ENCODE measurements around the gene MET.
"Not testable (repeated sequence)": the region's sequence is repeated elsewhere in the genome, so short reads cannot be mapped to it uniquely, and the experiment has no call there.

MET gene

DNA sequence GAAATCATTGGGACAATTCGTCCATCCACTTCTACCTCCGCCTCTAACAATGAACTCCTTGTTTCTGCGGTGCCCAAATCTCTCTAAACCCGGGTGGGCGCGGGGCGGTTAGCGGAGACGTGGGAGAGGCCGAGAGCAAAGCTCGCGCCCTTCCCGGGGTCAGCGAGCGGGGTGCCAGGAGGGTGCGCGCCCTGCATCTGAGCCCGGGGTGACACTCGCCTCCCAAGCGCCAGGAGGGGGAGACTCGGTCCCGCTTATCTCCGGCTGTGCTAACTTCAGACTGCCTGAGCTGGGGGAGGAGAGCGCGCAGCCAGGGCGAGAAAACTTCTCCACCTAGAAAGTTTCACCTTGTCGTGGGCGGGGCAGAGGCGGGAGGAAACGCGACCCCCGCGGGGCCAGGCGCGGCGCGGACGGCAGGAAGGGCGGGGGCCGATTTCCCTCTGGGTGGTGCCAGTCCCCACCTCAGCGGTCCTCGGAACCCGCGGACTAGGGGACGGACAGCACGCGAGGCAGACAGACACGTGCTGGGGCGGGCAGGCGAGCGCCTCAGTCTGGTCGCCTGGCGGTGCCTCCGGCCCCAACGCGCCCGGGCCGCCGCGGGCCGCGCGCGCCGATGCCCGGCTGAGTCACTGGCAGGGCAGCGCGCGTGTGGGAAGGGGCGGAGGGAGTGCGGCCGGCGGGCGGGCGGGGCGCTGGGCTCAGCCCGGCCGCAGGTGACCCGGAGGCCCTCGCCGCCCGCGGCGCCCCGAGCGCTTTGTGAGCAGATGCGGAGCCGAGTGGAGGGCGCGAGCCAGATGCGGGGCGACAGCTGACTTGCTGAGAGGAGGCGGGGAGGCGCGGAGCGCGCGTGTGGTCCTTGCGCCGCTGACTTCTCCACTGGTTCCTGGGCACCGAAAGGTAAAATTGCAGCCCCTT is at the start of gene MET:
Gene MET (plus strand): TSS at position 516 of the 915 bp plus-strand sequence. CDS start 26,889 bp downstream, outside the sequence.
- no peak for DNase-seq

GRCh38 chr7:116626886-116627285 is 45.1 kb upstream of the MET start:
- no peak for DNase-seq

DNA sequence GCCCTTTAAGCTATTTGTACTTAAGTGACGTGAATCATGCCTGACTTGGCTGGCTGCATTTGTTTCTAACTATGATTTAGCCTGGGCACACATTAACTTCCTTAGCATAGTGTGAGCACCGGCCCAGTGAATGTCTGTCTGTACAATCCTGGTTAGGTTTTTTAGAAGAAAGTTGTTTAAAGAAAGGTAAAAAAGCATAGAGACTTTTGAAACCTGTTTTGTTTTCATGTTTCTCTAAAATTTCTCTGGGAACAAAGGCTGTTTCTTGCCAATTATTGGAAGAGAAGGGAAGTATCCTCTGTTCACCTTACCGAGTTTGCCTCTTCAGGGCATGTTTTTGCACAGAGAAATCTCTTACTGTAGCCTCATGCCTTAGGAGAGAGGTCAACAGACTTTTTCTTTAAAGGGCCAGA is 42.9 kb upstream of the MET start:
- DNase-seq = no peak

DNA sequence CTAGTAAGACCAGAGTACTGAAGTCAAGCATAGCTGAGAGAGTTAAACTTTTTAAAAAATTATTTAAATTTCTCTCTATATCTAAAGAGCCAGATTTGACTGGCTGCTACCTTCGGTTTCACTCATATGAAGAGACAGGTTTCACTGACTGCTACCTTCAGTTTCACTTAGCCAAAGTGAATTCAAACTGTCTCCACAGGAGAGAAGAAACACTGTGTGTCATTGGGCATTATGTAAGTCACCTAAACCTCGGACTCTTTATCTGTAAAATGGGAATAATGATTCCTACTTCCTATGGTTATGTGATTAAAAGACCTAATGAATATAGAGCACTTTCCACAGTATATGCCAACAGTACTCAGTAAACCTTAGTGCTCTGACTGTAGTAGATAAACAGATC is 41.6 kb upstream of the MET start:
- DNase-seq = no peak

DNA sequence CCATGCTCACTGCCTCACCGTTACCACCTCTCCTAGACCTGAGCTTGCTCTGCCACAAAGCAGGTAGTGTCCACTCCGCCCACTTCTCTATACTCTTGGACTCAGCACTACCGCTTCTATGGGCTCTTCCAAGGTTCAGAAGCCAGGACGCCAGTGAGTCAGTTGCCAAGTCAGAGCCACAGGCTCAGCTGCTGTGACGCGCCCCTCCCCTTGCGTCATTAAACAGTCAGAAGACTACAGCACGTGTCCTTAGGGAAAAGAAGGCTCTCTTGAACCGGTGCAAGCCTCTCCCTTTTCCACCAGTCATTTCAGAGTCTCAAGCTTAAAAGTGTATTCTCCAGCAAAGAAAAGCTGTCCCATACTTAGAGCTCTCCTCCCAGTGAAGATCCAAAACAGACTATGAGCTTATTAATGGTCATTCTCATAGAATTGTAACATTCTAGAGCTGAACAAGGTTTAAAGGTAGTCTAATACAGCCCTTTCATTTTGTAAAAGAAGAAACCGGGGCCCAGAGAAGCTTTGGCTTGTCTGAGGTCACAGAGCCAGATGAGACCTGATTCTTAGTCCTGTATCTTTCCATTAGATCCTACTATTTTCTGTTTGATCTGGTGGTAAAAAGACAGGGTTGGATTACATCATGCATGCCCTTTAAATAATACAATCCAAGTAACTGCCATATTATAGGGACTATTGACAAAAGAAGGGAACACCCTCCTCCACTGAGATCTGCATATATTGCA is 40.9 kb upstream of the MET start:
- no peak for DNase-seq

GRCh38 chr7:116631676-116632075 is 40.3 kb upstream of the MET start:
- no peak for DNase-seq

GRCh38 chr7:116632384-116632783 is 39.6 kb upstream of the MET start:
- DNase-seq = no peak

DNA sequence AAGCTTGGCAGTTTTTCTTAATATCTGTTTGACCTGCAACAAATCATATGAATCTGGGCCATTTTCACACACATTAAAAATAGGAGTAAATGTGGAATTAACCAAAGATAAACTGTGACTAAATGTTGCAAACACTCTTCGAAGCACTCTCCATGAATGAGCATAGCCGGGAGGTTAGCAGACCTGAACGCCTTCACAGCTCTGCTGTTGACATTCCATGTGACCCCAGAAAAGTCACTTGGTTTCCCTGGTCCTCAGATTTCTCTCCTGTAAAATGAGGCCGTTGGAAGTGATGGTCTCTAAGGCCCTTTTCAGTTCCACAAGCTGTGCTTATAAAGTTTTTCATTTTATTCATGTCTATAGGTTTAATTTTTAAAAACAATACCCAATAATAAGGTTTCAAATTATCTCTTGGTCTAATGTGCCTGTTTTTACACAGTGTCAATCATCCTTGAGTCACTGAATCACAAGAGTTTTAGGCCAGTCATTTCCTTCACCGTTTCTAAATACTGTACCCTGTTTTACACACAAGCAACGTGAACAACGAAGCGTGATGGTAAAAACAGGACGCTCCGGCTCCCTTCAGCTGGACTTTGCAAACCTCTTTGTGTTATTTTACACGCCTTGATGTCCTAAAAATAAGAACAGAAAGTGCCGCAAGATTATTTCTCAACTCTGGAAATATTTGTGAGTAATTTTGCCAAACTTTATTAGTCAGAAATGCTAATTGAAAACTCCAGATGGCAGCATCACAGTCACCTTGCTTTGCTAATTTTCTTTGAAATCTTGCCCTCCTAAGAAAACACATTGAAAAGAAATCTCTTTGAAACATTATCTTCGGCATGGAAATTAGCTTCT is 38.6 kb upstream of the MET start:
- no peak for DNase-seq

- no peak for DNase-seq
These were observed 35.0 kb upstream of the MET start for GRCh38 chr7:116636997-116637396.

DNA sequence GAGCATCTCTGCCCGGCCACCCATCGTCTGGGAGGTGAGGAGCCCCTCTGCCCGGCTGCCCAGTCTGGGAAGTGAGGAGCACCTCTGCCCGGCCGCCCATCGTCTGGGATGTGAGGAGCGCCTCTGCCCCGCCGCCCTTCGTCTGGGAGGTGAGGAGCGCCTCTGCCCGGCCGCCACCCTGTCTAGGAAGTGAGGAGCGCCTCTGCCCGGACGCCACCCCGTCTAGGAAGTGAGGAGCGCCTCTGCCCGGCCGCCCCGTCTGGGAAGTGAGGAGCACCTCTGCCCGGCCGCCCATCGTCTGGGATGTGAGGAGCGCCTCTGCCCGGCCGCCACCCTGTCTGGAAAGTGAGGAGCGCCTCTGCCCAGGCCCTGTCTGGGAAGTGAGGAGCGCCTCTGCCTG is 33.4 kb upstream of the MET start:
- DNase-seq = not testable (repeated sequence)

- DNase-seq = no peak
These were observed 30.3 kb upstream of the MET start for GRCh38 chr7:116641551-116642153.

GRCh38 chr7:116643148-116643547 is 28.8 kb upstream of the MET start:
- not testable (repeated sequence) for DNase-seq

DNA sequence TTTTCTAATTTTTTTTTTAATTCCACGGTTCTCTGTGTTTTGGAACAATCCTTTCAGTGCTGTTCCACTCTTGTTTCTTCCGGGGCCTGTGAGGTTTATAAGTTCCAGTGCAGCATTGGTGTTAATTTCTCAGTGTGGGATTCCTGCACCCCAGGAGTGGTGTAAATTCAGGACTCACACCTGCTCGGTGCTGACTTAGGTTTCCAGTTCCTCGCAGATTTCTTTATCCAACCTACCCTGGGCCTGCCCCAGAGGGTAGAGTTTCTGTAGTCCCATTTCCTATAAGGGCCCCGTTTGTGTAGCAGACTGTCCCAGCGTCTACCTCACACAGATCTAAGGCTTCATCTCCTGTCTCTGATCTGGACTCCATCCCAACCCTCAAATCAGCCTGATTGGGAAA is 27.4 kb upstream of the MET start:
- DNase-seq = no peak

DNA sequence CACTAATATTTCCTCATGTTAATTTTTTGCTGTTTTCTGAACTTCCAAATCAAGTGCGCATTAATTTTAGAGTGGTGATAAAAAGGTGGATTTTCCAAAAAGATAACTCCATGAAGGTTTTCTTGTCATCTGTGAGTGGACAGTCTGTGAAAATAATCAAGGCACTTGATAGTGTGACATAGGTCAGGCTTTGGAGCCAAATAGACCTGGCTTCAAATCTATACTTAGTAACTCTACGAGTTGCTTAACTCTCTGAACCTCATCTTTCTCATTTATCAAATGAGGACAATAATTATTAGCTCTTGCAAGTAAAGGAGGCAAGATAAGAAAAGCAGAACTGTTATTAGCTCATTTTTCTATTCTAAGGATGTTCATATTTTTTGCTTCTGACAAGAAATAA is 24.7 kb upstream of the MET start:
- DNase-seq = no peak

DNA sequence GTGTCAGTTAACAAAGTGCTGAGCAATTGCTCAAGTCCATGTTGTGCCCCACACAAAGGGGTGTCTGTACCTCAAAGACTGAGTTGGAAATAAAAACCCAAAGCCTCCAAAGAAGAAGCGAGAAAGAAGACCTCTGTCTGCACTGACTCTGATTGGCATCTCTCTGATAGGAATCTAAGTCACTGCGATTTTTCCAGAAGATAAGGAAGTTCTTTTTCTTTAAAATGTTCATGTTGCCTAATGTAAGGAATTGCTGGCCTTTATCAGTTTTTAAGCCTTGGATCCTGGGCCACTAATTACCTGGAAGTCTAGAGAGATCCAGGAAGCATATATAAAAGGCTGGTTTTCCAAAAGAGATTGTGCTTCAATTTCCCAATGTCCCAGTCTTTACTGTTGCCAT is 24.1 kb upstream of the MET start:
- DNase-seq = no peak

- no peak for DNase-seq
These were observed 21.6 kb upstream of the MET start for GRCh38 chr7:116650436-116650835.

DNA sequence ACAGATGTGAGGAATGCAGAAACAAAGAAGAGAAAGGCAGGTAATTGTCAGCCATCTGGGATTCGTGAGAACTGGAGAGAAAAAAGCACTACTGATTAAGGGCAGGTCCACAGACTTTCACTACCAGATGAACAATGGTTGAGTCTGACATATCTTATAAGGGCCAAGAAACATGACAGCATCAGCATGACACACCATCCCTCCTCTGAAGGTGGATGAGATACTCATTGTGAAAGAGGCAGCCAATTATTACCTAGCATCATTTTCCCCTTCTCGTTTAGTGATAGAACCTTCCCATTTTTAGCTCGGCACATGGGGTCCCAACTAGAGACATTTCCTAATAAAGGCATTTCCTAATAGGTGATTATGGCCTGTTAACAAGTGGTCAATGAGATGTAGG is 19.2 kb upstream of the MET start:
- DNase-seq = no peak

- DNase-seq = no peak
These were observed 18.8 kb upstream of the MET start for GRCh38 chr7:116653204-116653603.

DNA sequence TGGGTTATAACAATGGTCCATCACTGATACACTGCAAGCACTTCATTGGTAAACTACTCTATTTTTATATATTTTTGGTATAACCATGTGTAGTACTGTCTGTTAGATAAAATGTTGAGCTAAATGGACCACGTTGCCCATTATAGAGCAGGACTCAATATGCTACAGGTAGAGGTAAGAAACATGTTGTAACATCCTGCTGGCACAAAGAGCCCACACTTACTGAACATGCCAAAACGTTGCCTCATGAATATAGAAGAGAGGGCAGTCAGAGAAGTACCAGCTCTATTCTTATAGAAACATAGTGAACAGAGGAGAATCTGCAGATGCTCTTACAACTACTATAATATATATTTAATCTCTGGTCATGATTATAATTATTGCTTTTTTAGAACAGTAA is 18.4 kb upstream of the MET start:
- DNase-seq = no peak

DNA sequence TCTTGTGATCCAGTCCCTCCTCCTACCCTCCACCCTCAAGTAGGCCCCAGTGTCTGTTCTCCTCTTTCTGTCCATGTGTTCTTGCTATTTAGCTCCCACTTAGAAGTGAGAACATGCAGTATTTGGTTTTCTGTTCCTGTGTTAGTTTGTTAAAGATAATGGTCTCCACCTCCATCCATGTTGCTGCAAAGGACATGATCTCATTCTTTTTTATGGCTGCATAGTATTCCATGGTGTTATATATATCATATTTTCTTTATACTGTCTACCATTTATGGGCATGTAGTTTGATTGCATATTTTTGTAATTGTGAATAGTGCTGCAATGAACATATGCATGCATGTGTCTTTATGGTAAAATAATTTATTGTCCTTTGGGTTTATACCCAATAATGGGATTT is 12.7 kb upstream of the MET start:
- not testable (repeated sequence) for DNase-seq

DNA sequence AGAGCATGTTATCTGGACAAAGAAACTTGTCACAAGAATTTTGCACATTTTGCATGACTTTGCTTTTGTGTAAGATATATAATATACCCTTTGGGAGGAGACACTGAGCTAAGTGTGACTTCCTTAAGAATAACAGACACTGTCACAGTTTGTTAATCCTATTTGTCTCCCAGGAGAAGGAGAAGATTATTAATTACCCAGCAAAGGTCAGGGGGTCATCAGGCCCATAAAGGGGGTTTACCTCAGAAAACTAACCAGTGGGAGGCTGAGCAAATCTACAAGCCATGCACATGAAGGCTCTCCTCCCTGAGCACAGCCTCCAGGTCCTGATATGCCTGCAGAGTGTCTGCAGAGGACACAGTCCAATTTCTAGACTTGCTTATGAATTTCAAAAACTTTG is 10.1 kb upstream of the MET start:
- no peak for DNase-seq

GRCh38 chr7:116663744-116664143 is 8.3 kb upstream of the MET start:
- no peak for DNase-seq
